Measurements from ENCODE around the gene NYNRIN. TPM values are rescaled to one million over a fixed set of nuclear protein-coding genes. Genes with fewer than 3 reads are reported as not detected.

NYNRIN gene
- total RNA-seq, 1 experiment from 2014 or later, result 2.7 TPM

DNA sequence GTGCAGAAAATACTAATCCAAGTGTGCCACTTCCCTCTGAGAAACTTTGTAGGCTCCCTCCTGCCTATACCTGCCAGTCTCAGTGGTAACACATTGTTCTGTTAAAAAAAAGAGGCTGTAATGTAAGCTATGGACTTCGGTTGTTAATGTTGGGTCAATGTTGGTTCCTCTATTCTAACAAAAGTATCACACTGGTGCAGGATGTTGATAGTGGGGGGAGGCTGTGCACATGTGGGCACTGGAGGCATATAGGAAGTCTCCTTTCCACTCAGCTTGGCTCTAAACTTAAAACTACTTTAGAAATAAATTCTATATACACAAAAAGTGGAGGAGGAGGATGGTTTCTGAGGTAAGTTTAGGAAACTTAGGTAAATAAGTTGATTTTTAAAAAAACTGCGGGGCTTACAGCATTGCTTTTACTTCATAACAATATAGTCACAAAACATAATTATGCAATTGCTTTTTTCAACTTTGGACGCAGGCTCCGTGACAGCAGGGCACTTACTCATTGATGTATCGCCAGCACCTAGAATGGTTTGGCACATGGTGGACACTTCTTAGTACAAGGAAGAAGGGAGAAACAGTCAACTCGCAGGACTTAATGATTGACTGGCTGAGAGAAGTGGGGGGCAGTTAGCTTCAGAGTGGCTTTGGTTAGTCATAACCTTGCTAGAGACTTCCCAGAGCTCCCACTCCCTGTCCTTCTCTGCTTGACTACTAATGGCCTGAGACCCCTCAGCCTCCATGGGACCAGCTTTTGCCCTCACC is 7.9 kb upstream of the NYNRIN start:
- no peaks in the 10 kb centered on the region for H3K9me3 ChIP-seq (ENCODE audit: low read length)
- no TSS peak for BruUV-seq (replicated peaks)
- H2AFZ ChIP-seq (ENCODE audit: low read length), result peak overlapping the region; percentile 46; the same call in 1 of the 2 replicates
- peak overlapping the region; percentile 14; the same call in 1 of the 2 replicates for H3K4me3 ChIP-seq (ENCODE audit: low read length)
- no peak for DNase-seq
- no peak for TF ChIP-seq EZH2 (IDR thresholded peaks at IDR 0.05; ENCODE audit: low read length, unreplicated experiment)
- TF ChIP-seq EZH2phosphoT487 (IDR thresholded peaks at IDR 0.05; ENCODE audit: borderline replicate concordance, low read length), result no peak
- TF ChIP-seq, protein P1, sequence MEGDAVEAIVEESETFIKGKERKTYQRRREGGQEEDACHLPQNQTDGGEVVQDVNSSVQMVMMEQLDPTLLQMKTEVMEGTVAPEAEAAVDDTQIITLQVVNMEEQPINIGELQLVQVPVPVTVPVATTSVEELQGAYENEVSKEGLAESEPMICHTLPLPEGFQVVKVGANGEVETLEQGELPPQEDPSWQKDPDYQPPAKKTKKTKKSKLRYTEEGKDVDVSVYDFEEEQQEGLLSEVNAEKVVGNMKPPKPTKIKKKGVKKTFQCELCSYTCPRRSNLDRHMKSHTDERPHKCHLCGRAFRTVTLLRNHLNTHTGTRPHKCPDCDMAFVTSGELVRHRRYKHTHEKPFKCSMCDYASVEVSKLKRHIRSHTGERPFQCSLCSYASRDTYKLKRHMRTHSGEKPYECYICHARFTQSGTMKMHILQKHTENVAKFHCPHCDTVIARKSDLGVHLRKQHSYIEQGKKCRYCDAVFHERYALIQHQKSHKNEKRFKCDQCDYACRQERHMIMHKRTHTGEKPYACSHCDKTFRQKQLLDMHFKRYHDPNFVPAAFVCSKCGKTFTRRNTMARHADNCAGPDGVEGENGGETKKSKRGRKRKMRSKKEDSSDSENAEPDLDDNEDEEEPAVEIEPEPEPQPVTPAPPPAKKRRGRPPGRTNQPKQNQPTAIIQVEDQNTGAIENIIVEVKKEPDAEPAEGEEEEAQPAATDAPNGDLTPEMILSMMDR (conservative IDR thresholded peaks at IDR 0.05; ENCODE audit: low read depth, low read length), result no peak
- no peaks in the 10 kb centered on the region for H3K9me2 ChIP-seq (replicated peaks; ENCODE audit: low read length)
- no peak for ATAC-seq
- H3F3A ChIP-seq (ENCODE audit: low read length, unreplicated experiment), result no peaks in the 10 kb centered on the region
- peak overlapping the region; percentile 79 for H3K27ac ChIP-seq (ENCODE audit: low read length)
- H3K27me3 ChIP-seq (ENCODE audit: low read length), result no peaks in the 10 kb centered on the region
- no peaks in the 10 kb centered on the region for H4K20me1 ChIP-seq (ENCODE audit: low read length)
- 0 out of 2 replicates have a peak overlapping the region, but pooled peaks have one; percentile 76 for H3K4me2 ChIP-seq (ENCODE audit: low read length)
- H3K79me2 ChIP-seq (ENCODE audit: low read length), result no peaks in the 10 kb centered on the region
- H3K36me3 ChIP-seq (ENCODE audit: low read depth, low read length), result no peaks in the 10 kb centered on the region
- POLR2A ChIA-PET (ENCODE audit: unreplicated experiment), result no interaction called here
- H3K4me1 ChIP-seq (ENCODE audit: insufficient read depth, low read length), result peaks cover 25% of the 10 kb centered on the region
- CTCF ChIA-PET, result no interaction called here
- no peak overlapping the region for H3K9ac ChIP-seq (ENCODE audit: low read length)
- intact Hi-C loops (cut with micrococcal nuclease), result no loop called here

DNA sequence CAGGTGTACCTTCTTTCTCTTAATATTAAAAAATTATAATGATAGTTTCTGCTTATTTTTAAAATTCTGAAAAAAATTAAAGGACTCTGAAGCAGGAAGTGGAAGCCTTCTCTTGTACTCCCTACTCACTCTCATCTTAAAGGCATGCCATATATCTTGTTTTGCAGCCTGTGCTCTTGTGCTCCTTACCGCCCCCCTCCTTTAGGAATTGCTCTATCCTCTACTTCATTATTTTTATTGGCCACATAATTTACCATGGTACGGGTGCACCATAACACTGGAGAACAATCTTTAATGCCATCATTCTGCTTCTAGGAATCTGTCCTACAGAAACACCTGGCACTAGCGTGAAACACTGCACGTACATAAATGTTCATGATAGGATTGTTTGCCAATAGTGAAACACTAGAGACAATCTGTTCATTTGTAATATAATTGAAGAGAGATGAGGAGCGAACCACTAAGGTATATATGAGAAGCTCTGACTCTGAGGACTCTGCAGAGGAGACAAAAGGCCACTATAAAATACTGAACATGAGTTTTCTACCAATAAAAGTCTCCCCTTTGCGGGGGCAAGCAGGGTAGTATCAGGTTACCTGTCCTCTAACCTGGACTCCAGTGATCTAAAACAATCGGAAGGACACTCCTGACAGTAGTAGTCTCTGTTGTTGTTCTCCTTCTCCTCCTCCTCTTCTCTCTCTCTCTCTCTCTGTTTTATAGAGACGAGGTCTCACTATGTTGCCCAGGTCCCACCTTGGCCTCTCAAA is 6.3 kb upstream of the NYNRIN start:
- Histone ChIP-seq H3K4me1 (ENCODE audit: insufficient read depth, low read length) (peaks cover 25% of the 10 kb centered on the region), H2AFZ (ENCODE audit: low read length) (peak overlapping the region; percentile 65), H3K9me2 (replicated peaks; ENCODE audit: low read length) (no peaks in the 10 kb centered on the region), H3K4me3 (ENCODE audit: low read length) (peak overlapping the region; percentile 43), H3K9ac (ENCODE audit: low read length) (peak overlapping the region; percentile 37; the same call in 1 of the 2 replicates), H3K27ac (ENCODE audit: low read length) (peak overlapping the region; percentile 79), H4K20me1 (ENCODE audit: low read length) (no peaks in the 10 kb centered on the region), H3K9me3 (ENCODE audit: low read length) (no peaks in the 10 kb centered on the region), H3K27me3 (ENCODE audit: low read length) (no peaks in the 10 kb centered on the region), H3K36me3 (ENCODE audit: low read depth, low read length) (no peaks in the 10 kb centered on the region), H3K79me2 (ENCODE audit: low read length) (no peaks in the 10 kb centered on the region), H3K4me2 (ENCODE audit: low read length) (peak overlapping the region; percentile 76), H3F3A (ENCODE audit: low read length, unreplicated experiment) (no peaks in the 10 kb centered on the region)
- BruUV-seq (replicated peaks), result TSS peak; percentile 61
- CTCF ChIA-PET, result no interaction called here
- ATAC-seq (peak; percentile 84), DNase-seq (peak; percentile 85)
- TF ChIP-seq, protein P1 (conservative IDR thresholded peaks at IDR 0.05; ENCODE audit: low read depth, low read length), result peak; percentile 51; the same call in 1 of the 2 replicates
- no peak for TF ChIP-seq EZH2 (IDR thresholded peaks at IDR 0.05; ENCODE audit: low read length, unreplicated experiment)
- TF ChIP-seq EZH2phosphoT487 (IDR thresholded peaks at IDR 0.05; ENCODE audit: borderline replicate concordance, low read length), result no peak
- POLR2A ChIA-PET (ENCODE audit: unreplicated experiment), result no interaction called here
- intact Hi-C loops (cut with micrococcal nuclease), result no loop called here

Data from PC-3 (cell line).